Panc1 (cell line): ENCODE data around the gene ANP32A. TPM values are rescaled to one million over a fixed set of nuclear protein-coding genes. Genes with fewer than 3 reads are reported as not detected.

Experiments
- ATAC-seq: fragments of 200-7000 bp; cut with Tn5 transposase; 2 replicates; pipeline ENCODE4 v1.9.1; 2020; ENCODE audit warnings: mild to moderate bottlenecking, moderate library complexity
- BruUV-seq: library from RNA; stranded (reverse); fragments of 400-500 nt; replicated peaks from 2 replicates; lab custom pipeline; 2021; lab: Mats Ljungman, UMichigan
- CTCF ChIA-PET: fragments of 300-600 bp; sonication (Branson Sonifier 250); formaldehyde crosslinking; loops from one replicate; lab custom pipeline; 2022; ENCODE audit warnings: antibody characterized with exemption; lab: Charles Lee
- POLR2A ChIA-PET: fragments of 300-600 bp; sonication (Branson Sonifier 250); formaldehyde crosslinking; loops from one replicate; lab custom pipeline; 2022; ENCODE audit warnings: antibody characterized with exemption; lab: Charles Lee
- DNase-seq: peaks from one replicate; pipeline ENCODE4 v3.0.0-alpha.2; 2010; ENCODE audit warnings: low read depth, low spot score
- H3K27ac ChIP-seq: 2 replicates; pipeline ENCODE4 v1.5.1; 2011; ENCODE audit warnings: mild to moderate bottlenecking, low read length, inconsistent platforms
- H3K27me3 ChIP-seq: fragments of 200-500 bp; sonication (Bioruptor generic); 2 replicates; pipeline ENCODE4 v1.6.0; 2014; ENCODE audit warnings: low read length, inconsistent platforms; ENCODE audit not compliant: control insufficient read depth, insufficient read depth
- H3K36me3 ChIP-seq: fragments of 200-500 bp; sonication (Bioruptor generic); 2 replicates; pipeline ENCODE4 v1.5.1; 2014; ENCODE audit warnings: inconsistent platforms, mild to moderate bottlenecking, low read length, moderate library complexity; ENCODE audit not compliant: control insufficient read depth, insufficient read depth
- H3K4me1 ChIP-seq: 2 replicates; pipeline ENCODE4 v1.5.1; 2011; ENCODE audit warnings: inconsistent platforms, mild to moderate bottlenecking, low read length, moderate library complexity; ENCODE audit not compliant: control insufficient read depth, insufficient read depth
- H3K4me3 ChIP-seq, 2 experiments: 2 replicates each; pipeline ENCODE4 v1.5.1; 2011 to 2012; ENCODE audit warnings: low read depth in 2 of 2, low read length in 2 of 2, mild to moderate bottlenecking in 2 of 2, inconsistent platforms in 1 of 2, moderate library complexity in 1 of 2
- H3K9me3 ChIP-seq: fragments of 200-500 bp; sonication (Bioruptor generic); 2 replicates; pipeline ENCODE4 v1.5.1; 2014; ENCODE audit warnings: low read depth, mild to moderate bottlenecking, inconsistent platforms, low read length, moderate library complexity; ENCODE audit not compliant: control insufficient read depth, insufficient read depth
- CTCF ChIP-seq: fragments of 450-650 bp; IDR thresholded peaks from 2 replicates; pipeline ENCODE4 v1.5.1; 2017; ENCODE audit warnings: mild to moderate bottlenecking
- POLR2AphosphoS5 ChIP-seq: IDR thresholded peaks from 2 replicates; pipeline ENCODE4 v1.6.1; 2012; ENCODE audit warnings: mild to moderate bottlenecking, low read depth, low read length, moderate library complexity
- REST ChIP-seq, 2 experiments: IDR thresholded peaks; 2 replicates each; pipeline ENCODE4 v1.6.1; 2011 to 2012; ENCODE audit warnings: low read depth in 2 of 2, control low read depth in 1 of 2, low read length in 1 of 2, mild to moderate bottlenecking in 1 of 2, moderate library complexity in 1 of 2; ENCODE audit not compliant: insufficient read depth in 1 of 2
- SIN3A ChIP-seq: IDR thresholded peaks from 2 replicates; pipeline ENCODE4 v1.6.1; 2012; ENCODE audit warnings: low read depth, mild to moderate bottlenecking, low read length, moderate library complexity, borderline replicate concordance; ENCODE audit not compliant: insufficient read depth
- TCF7L2 ChIP-seq: IDR thresholded peaks from 2 replicates; pipeline ENCODE4 v1.6.1; 2011; ENCODE audit warnings: mild to moderate bottlenecking, low read depth, low read length, inconsistent platforms
- in situ Hi-C: cut with HindIII; loops from 2 replicates; pipeline ENCODE4 v1.10.0; 2016; ENCODE audit warnings: low sequenced_read_pairs, low pct_unique_long_range_greater_than_20kb
- intact Hi-C: fragments of 100-400 bp; cut with micrococcal nuclease; formaldehyde crosslinking; loops from one replicate; pipeline ENCODE4 v1.10.0; 2022; ENCODE audit not compliant: unreplicated experiment
- total RNA-seq: library from RNA; stranded (reverse); gene quantifications from one replicate; pipeline ENCODE4 v1.2.1, GENCODE V29; 2021; ENCODE audit not compliant: unreplicated experiment

The ANP32A gene
- total RNA-seq, 1 experiment from 2014 or later = 226 TPM

- TF ChIP-seq REST (IDR thresholded peaks at IDR 0.05; ENCODE audit: insufficient read depth in 1 of 2, low read depth in 2 of 2, low read length in 1 of 2) (no peak), CTCF (peak; percentile 67), TCF7L2 (no peak)
- H3K36me3 ChIP-seq = no peaks in the 10 kb centered on the region
- BruUV-seq = no TSS peak
- H3K27me3 ChIP-seq = no peaks in the 10 kb centered on the region
- DNase-seq (no peak), ATAC-seq (peak; percentile 73; the same call in 1 of the 2 replicates)
- intact Hi-C loops (no loop called here), in situ Hi-C loops (no loop called here)
- no peak overlapping the region for H3K27ac ChIP-seq
- CTCF ChIA-PET = interaction anchor here (0.7 kb wide), 1 partner anchor 129 kb away, joined by 4 read pairs; no protein-coding TSS in a partner anchor
- no peaks in the 10 kb centered on the region for H3K9me3 ChIP-seq
- H3K4me1 ChIP-seq = no peaks in the 10 kb centered on the region
- POLR2A ChIA-PET = no interaction called here
- no peak overlapping the region for H3K4me3 ChIP-seq
Observed at GRCh38 chr15:68829068-68829467, 8.4 kb upstream of the ANP32A start.

- ChIA-PET POLR2A (no interaction called here), CTCF (no interaction called here)
- no peak for DNase-seq
- Histone ChIP-seq H3K9me3 (no peaks in the 10 kb centered on the region), H3K36me3 (no peaks in the 10 kb centered on the region; the same call in 1 of the 2 replicates), H3K27me3 (no peaks in the 10 kb centered on the region), H3K4me1 (peaks cover 12% of the 10 kb centered on the region), H3K4me3 (no peak overlapping the region), H3K27ac (0 out of 2 replicates have a peak overlapping the region, but pooled peaks have one; percentile 9)
- no peak for ATAC-seq
- intact Hi-C loops = no loop called here
- in situ Hi-C loops = no loop called here
- BruUV-seq = no TSS peak
- TF ChIP-seq CTCF (no peak), SIN3A (no peak), TCF7L2 (no peak), POLR2AphosphoS5 (no peak), REST (IDR thresholded peaks at IDR 0.05; ENCODE audit: insufficient read depth in 1 of 2, low read depth in 2 of 2, low read length in 1 of 2) (no peak)
Observed at GRCh38 chr15:68823561-68823960, 2.9 kb upstream of the ANP32A start.
